ENCODE data around the gene LRFN2.

Gene LRFN2

DNA sequence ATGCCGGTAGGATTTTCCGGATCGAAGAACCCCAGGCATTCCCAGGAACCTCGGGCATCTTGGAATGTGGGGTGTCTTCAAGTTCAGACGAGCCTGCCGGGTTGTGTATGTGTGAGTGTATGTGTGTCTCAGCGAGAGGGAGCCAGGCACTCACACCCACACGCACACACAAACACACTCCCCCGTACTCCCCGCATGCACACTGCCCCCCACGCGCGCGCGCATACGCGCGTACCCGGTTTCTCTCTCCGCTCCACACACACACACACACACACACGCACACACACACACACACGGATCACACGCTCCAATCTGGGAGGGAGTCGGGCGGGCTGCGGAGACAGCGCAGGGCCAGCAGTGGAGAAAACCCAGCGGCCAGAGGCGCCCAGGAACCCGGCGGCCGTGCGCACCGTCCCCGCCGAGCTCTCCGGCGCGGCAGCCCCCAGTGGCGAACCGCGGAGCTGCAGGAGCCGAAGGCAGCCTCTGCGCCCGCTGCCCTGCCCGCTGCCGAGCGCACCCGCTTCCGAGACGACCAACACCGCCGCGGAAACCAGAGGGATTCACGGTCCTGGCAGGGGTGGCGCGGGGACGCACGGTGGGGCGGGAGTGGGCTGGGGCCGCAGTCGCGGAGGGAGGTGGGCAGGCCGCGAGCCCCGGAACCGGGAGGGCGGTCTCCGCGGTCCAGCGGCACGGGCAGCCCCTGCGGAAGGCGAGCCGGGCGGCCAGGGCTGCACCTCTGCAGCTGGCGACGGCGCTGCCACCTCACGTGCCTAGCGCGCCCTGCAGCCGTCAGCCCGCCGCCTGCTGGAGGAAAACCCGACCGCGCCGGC lies at the start of gene LRFN2:
Gene LRFN2 (minus strand): TSS at position 125 of the 830 bp plus-strand sequence.
- Mint-ChIP-seq H3K36me3 (no peaks in the 10 kb centered on the region), H3K27ac (no peak within 1 kb of the TSS), H3K4me3 (peak within 1 kb of the TSS; percentile 68), H3K4me1 (peaks cover 24% of the 10 kb centered on the region), H3K9me3 (no peaks in the 10 kb centered on the region)
- ATAC-seq (peak; percentile 81), DNase-seq (ENCODE audit: low spot score in 2 of 2) (peak; percentile 63 to 82)

DNA sequence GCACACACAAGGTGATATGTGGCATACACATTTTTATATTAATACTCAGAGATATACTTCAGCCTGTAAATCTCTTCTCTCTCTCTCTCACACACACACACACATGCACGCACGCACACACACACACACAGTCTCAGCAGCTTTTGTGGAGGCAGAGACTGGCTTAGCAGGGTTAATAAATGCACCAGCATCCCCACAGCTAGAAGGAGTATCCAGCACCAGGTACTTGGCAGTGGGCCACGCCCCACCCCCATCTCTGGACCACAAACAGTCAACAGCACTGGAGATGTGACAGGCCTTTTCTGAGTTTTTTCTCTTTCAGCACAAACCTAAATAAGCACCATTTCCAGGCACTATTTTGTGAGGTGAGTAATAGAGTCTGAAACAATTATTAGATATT lies 47.3 kb upstream of the LRFN2 start:
- Mint-ChIP-seq H3K4me3 (no peak overlapping the region), H3K36me3 (no peaks in the 10 kb centered on the region), H3K4me1 (no peaks in the 10 kb centered on the region), H3K27ac (no peak overlapping the region), H3K9me3 (no peaks in the 10 kb centered on the region)
- DNase-seq (ENCODE audit: low spot score in 2 of 2) = no peak
- no peak for ATAC-seq

DNA sequence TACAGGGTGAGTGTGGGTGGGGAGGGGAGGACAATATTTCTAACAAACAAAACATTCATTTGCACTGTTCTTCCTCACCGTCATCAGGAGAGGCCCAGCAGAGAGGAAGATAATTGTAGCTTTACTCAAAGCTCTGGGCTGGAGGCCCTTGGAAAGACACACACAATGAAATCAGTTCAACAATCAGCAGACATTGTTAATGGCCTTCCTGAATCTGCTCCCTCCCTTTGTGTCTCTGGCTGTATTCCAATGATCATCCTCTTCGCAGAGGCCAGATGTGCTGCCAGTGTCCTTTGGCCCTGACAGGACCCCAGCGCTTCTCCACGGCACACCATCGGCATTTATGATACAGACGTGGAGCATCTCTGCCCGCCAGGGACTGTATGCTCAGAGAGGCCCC lies 44.6 kb upstream of the LRFN2 start:
- H3K27ac Mint-ChIP-seq = no peak overlapping the region
- H3K36me3 Mint-ChIP-seq = no peaks in the 10 kb centered on the region
- no peaks in the 10 kb centered on the region for H3K9me3 Mint-ChIP-seq
- DNase-seq (ENCODE audit: low spot score in 2 of 2) = no peak
- H3K4me3 Mint-ChIP-seq = no peak overlapping the region
- no peaks in the 10 kb centered on the region for H3K4me1 Mint-ChIP-seq
- ATAC-seq = no peak

DNA sequence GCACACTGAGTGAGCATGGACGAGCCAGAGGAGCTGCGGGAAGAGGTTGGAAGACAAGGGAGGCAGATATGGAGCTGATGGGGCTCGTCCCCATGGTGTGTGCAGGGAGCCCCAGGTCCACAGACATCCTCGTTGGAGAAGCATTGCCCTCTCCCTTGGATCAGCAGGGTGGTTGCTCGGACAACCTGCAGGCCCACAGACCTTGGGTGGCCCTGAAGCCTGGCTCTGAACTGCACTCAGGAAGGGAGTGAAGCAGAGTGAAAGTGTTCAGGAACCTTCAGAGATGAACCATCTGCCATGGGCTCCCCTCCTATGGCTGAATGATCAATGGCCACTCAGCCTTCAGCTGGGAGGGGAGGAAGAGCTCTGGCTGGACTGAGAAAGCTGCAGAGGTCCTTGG lies 43.3 kb upstream of the LRFN2 start:
- H3K9me3 Mint-ChIP-seq = peaks cover 2% of the 10 kb centered on the region
- ATAC-seq (no peak), DNase-seq (ENCODE audit: low spot score in 2 of 2) (no peak)
- H3K27ac Mint-ChIP-seq = no peak overlapping the region
- no peaks in the 10 kb centered on the region for H3K4me1 Mint-ChIP-seq
- H3K36me3 Mint-ChIP-seq = no peaks in the 10 kb centered on the region
- no peak overlapping the region for H3K4me3 Mint-ChIP-seq

DNA sequence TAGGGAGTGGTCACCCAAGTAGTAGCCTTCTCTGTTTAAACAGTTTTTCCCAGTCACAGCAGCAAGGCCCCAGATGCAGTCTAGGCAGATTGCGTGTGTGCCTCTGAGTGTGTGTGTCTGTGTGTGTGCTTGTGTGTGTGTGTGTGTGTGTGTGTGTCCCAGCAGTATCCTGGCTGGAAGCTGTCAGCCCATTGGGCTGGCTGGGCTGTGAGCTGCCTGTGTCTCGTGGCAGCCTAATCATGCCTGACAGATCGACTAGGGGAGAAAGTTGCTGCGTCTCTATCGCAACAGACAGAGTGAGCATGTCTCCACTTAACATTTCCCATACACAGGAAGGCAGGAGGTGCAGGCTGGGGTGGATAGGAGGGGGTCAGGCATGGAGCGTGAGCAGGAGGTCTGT lies 42.9 kb upstream of the LRFN2 start:
- no peak overlapping the region for H3K4me3 Mint-ChIP-seq
- no peaks in the 10 kb centered on the region for H3K36me3 Mint-ChIP-seq
- H3K4me1 Mint-ChIP-seq = no peaks in the 10 kb centered on the region
- DNase-seq (ENCODE audit: low spot score in 2 of 2) (no peak), ATAC-seq (no peak)
- peaks cover 2% of the 10 kb centered on the region for H3K9me3 Mint-ChIP-seq
- no peak overlapping the region for H3K27ac Mint-ChIP-seq

DNA sequence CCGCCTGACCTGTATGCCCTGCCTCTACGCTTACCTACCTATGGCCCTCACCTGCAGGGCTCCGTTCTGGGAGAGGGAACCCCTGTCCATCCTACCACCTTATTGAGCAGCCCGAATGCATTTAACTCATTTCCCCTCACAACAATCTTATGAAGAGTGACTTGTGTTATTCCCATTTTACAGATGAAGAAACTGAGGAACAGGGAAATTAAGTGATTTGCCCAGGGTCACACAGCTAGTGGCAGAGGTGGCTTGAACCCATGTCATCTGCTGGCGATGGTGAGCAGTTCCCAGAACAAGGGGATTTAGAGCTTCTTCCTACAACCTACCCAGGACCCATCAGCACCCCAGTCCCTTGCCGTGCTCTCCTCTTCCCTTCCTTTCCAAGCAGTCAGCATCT lies 42.3 kb upstream of the LRFN2 start:
- Mint-ChIP-seq H3K9me3 (peaks cover 2% of the 10 kb centered on the region), H3K4me3 (no peak overlapping the region), H3K36me3 (no peaks in the 10 kb centered on the region), H3K27ac (no peak overlapping the region), H3K4me1 (no peaks in the 10 kb centered on the region)
- ATAC-seq = no peak
- no peak for DNase-seq (ENCODE audit: low spot score in 2 of 2)

DNA sequence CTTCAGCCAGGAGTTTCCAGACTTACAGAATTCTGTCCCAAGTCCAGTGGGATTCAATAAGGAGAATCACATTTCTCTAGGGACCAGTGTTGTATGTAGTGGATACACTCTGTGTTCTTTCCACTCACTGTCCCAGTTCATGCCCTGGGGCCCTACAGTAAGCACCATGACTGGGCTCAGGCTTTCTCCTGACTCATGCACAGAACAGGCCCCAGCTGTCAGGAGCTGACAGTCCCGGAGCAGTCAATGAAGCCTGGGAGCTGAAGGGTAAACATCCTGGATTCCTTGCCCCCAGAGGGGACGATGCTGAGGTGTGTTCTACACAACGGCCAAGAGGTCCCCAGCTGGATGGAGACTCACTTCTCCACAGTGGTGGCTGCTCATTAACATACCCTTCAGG lies 40.2 kb upstream of the LRFN2 start:
- no peaks in the 10 kb centered on the region for H3K36me3 Mint-ChIP-seq
- no peaks in the 10 kb centered on the region for H3K4me1 Mint-ChIP-seq
- peaks cover 2% of the 10 kb centered on the region for H3K9me3 Mint-ChIP-seq
- no peak for DNase-seq (ENCODE audit: low spot score in 2 of 2)
- H3K4me3 Mint-ChIP-seq = no peak overlapping the region
- no peak for ATAC-seq
- H3K27ac Mint-ChIP-seq = no peak overlapping the region

DNA sequence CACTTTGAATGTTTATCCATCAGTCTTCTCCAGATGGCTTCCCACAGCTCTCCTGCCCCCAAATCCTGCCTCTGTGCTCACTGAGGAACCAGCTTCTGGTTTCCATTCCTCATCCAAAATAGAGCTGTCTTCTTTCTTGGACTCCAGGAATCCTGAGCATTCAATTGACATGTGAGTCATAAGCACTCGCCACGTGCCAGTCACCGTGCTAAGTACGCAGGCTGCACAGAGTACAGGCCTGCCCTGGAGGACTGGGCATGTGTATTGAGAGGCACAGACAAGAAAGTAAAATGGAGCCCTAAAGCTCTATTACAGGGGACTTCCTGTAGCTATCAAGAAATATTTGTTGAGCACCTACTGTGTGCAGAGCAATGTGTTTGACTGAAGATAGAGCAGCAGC lies 39.7 kb upstream of the LRFN2 start:
- ATAC-seq = no peak
- DNase-seq (ENCODE audit: low spot score in 2 of 2) = no peak
- H3K4me3 Mint-ChIP-seq = no peak overlapping the region
- no peak overlapping the region for H3K27ac Mint-ChIP-seq
- no peaks in the 10 kb centered on the region for H3K4me1 Mint-ChIP-seq
- H3K36me3 Mint-ChIP-seq = no peaks in the 10 kb centered on the region
- peaks cover 2% of the 10 kb centered on the region for H3K9me3 Mint-ChIP-seq

DNA sequence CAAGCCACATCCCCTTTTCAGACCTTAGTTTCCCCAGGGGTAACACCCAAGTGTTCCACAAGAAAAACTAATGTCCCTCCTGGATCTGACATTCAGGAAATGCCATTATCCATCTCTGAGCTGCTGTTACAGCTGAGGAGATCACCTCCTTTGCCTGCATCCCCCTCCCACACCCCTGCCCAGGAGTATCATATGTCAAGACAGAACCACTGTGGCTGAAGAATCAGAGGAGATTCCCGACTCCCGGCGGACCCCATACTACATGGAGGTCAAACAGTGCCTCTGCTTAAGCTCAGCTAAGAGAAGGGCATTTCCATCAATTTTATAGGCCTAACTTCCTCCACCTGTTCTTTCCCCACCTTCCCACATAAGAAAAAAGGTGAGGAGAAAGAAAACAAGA lies 36.8 kb upstream of the LRFN2 start:
- Mint-ChIP-seq H3K36me3 (no peaks in the 10 kb centered on the region), H3K4me3 (no peak overlapping the region), H3K9me3 (peaks cover 2% of the 10 kb centered on the region), H3K4me1 (no peaks in the 10 kb centered on the region), H3K27ac (no peak overlapping the region)
- DNase-seq (ENCODE audit: low spot score in 2 of 2) = no peak
- no peak for ATAC-seq

DNA sequence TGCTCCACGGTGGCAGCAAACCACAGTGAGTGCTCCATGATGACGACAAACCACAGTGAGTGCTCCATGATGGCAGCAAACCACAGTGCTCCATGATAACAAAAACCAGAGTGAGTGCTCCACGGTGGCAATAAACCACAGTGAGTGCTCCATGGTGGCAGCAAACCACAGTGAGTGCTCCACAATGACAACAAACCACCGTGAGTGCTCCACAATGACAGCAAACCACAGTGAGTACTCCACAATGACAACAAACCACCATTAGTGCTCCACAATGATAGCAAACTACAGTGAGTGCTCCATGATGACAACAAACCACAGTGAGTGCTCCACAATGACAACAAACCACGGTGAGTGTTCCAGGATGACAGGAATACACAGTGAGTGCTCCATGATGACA lies 36.0 kb upstream of the LRFN2 start:
- Mint-ChIP-seq H3K4me1 (no peaks in the 10 kb centered on the region), H3K27ac (no peak overlapping the region), H3K36me3 (no peaks in the 10 kb centered on the region), H3K4me3 (no peak overlapping the region), H3K9me3 (peaks cover 2% of the 10 kb centered on the region)
- DNase-seq (ENCODE audit: low spot score in 2 of 2) (no peak), ATAC-seq (no peak)

DNA sequence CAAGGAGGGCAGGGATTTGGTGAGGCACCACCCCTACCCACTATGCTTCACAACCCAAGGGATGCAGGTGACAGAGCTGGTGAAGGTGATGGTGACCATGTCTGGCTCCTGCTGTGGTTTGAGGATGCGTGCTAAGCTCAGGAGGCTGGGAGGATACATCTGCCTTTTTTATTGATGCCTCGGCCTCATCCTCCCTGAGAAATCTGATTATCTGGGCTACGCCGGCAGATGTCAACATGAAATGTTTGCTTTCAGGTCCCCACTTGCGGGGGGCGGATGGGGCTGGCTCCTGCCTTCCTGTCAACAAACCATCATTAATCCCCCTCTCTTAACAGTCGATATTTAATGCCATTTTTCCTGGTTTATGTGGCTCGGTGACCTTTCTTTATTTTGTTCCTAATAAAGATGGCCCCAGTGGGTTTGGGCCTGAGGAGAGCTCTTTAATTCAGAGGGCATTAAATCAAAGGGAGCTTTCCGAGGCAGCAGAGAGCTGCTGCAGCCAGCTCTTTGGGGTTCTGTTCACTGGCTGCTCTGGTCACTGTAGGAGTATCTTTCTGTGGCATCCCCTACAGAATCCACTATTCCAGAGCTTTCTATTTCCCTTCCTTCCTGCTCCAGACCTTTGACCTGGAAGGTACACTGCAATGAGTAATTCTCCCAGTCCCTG lies 33.5 kb upstream of the LRFN2 start:
- Mint-ChIP-seq H3K36me3 (no peaks in the 10 kb centered on the region), H3K27ac (no peak overlapping the region), H3K4me1 (no peaks in the 10 kb centered on the region), H3K9me3 (peaks cover 2% of the 10 kb centered on the region), H3K4me3 (no peak overlapping the region)
- no peak for DNase-seq (ENCODE audit: low spot score in 2 of 2)
- ATAC-seq = no peak

DNA sequence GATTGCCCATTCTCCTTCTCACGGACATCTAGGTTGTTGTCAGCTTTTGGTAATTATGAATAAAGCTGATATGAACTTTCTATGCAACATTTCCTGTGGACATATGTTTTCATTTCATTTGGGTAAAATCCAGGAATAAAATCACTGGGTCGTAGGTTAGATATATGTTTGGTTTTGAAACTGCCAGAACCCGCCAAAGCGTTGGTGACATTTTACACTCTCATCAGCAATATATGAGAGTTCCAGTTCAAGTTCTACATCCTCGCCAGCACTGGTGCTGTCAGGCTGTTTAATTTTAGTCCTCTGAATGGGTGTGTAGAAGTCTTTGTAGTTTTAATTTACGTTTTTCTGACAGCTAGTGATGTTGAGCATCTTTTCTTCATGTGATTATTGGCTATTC lies 27.5 kb upstream of the LRFN2 start:
- ATAC-seq (no peak), DNase-seq (ENCODE audit: low spot score in 2 of 2) (no peak)
- no peaks in the 10 kb centered on the region for H3K9me3 Mint-ChIP-seq
- H3K4me3 Mint-ChIP-seq = no peak overlapping the region
- no peaks in the 10 kb centered on the region for H3K36me3 Mint-ChIP-seq
- H3K4me1 Mint-ChIP-seq = no peaks in the 10 kb centered on the region
- H3K27ac Mint-ChIP-seq = no peak overlapping the region

DNA sequence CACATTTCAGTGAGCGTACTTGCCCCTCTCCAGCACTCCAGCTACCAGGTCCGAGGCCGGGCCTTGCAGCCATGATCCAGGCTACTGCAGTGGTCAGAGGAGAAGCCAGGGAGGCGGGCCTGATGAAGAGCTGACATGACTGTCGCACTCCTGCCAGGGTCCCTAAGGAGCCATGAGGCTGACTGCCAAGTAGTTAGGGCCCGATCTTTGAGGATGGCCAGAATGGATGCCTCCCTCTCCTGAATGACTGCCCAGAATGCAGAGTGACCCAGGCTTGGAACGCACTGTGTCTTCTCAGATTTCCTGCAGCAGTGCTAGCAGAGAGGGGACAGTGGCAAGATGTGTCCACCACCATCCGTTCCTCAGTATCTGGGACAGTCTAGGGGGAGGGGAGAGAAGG lies 24.7 kb upstream of the LRFN2 start:
- H3K4me1 Mint-ChIP-seq = no peaks in the 10 kb centered on the region
- no peaks in the 10 kb centered on the region for H3K9me3 Mint-ChIP-seq
- H3K27ac Mint-ChIP-seq = no peak overlapping the region
- no peaks in the 10 kb centered on the region for H3K36me3 Mint-ChIP-seq
- DNase-seq (ENCODE audit: low spot score in 2 of 2) (no peak), ATAC-seq (no peak)
- H3K4me3 Mint-ChIP-seq = no peak overlapping the region

DNA sequence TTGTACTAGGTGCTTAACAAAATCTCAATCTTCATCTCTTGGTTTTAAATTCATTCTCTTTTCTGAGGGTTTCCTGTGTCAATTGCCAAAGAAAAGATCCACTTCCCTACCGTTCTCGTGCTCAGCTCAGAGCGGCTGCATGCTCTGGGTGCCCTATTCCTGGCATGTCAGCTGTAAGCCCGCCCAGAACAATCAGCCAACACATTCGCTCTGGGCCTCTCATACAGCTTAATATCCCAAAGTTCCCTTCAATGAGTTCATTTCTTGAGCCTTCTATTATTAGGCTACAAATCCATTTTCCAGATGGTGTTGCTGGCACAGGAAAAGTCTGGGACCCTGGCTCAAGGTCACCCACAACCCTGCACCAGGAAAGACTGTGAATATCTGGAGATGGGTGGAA lies 24.3 kb upstream of the LRFN2 start:
- ATAC-seq (no peak), DNase-seq (ENCODE audit: low spot score in 2 of 2) (no peak)
- H3K27ac Mint-ChIP-seq = no peak overlapping the region
- no peaks in the 10 kb centered on the region for H3K36me3 Mint-ChIP-seq
- no peaks in the 10 kb centered on the region for H3K9me3 Mint-ChIP-seq
- H3K4me1 Mint-ChIP-seq = no peaks in the 10 kb centered on the region
- H3K4me3 Mint-ChIP-seq = no peak overlapping the region

DNA sequence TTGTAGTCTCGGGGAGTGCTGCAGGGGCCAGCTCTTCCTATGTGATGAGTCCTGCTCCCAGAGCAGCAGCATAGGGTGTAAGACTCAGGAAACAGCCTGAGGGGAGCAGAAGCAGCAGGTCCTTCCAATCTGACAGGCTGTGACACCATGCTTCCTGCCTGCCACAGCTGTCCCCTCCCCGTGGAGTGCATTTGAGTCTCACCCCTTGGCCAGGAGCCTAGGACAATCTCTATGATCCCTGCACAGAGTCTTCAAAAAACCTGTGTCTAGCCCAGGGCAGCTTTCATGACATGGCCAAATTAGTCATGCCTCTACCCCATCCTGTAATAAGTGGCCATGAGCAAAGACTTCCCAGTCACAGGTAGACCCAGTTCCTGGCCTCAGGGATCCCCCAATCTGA lies 23.1 kb upstream of the LRFN2 start:
- Mint-ChIP-seq H3K36me3 (no peaks in the 10 kb centered on the region), H3K4me3 (no peak overlapping the region)
- ATAC-seq = peak; percentile 15

DNA sequence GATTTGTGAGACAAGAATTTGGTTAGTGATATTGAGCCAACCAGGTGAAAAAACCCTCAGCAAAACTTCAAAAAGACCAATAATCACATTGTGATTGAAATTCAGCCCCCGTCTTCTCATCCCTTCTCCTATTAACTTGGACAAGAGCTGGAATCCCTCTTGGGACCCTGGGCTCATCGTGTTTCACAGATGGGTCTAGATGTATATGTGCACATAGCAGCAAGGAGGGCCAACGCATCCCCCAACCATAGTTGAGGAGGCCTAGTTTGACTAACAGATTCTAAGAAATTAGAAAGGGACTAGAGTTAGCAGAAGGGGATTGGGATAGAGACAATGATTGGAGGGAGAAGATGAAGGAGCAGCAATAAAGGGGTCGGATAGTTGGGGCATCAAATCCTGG lies 19.8 kb upstream of the LRFN2 start:
- Mint-ChIP-seq H3K4me3 (no peak overlapping the region), H3K36me3 (no peaks in the 10 kb centered on the region), H3K9me3 (no peaks in the 10 kb centered on the region), H3K4me1 (no peaks in the 10 kb centered on the region), H3K27ac (no peak overlapping the region)
- DNase-seq (ENCODE audit: low spot score in 2 of 2) (no peak), ATAC-seq (no peak)

More for the DNA sequence above, 23.1 kb upstream of the LRFN2 start:
- Mint-ChIP-seq H3K4me1 (no peaks in the 10 kb centered on the region), H3K9me3 (no peaks in the 10 kb centered on the region), H3K27ac (no peak overlapping the region)
- no peak for DNase-seq (ENCODE audit: low spot score in 2 of 2)

Measured in stimulated activated effector memory CD8-positive, alpha-beta T cell treated with anti-CD3 and anti-CD28 coated beads, Interleukin-12 subunit alpha, Interleukin-12 subunit beta, amount 100 ng/mL, for 72 hours (primary cell).